Thymus (tissue), 11 donors: ENCODE measurements around the gene RASL10B. TPM values are rescaled to one million over a fixed set of nuclear protein-coding genes. Genes with fewer than 3 reads are reported as not detected.
"Not testable (repeated sequence)": the region's sequence is repeated elsewhere in the genome, so short reads cannot be mapped to it uniquely, and the experiment has no call there.

ENCODE experiments used
- DNase-seq, 9 donors: peaks; one replicate each; pipeline ENCODE4 v3.0.0-alpha.2; 2013; ENCODE audit warnings: low spot score in 9 of 9, low read depth in 6 of 9, missing footprints in 1 of 9
- H3K27ac ChIP-seq, 2 donors: one replicate each; pipeline ENCODE4 v1.5.1; 2013; ENCODE audit warnings: control low read depth in 1 of 2, low read depth in 1 of 2, low read length in 1 of 2, mild to moderate bottlenecking in 1 of 2, moderate library complexity in 1 of 2
- H3K27me3 ChIP-seq, 2 donors: one replicate each; pipeline ENCODE4 v1.5.1; 2013; ENCODE audit warnings: low read length in 1 of 2; ENCODE audit not compliant: control insufficient read depth in 2 of 2, insufficient read depth in 1 of 2
- H3K36me3 ChIP-seq, 2 donors: one replicate each; pipeline ENCODE4 v1.5.1; 2013; ENCODE audit warnings: low read length in 1 of 2, mild to moderate bottlenecking in 1 of 2, moderate library complexity in 1 of 2; ENCODE audit not compliant: control insufficient read depth in 2 of 2, insufficient read depth in 2 of 2
- H3K4me1 ChIP-seq, 2 donors: one replicate each; pipeline ENCODE4 v1.5.1; 2013; ENCODE audit warnings: low read length in 2 of 2; ENCODE audit not compliant: control insufficient read depth in 2 of 2, insufficient read depth in 2 of 2
- H3K4me3 ChIP-seq, 2 donors: one replicate each; pipeline ENCODE4 v1.5.1; 2013; ENCODE audit warnings: low read length in 2 of 2, control low read depth in 1 of 2, mild to moderate bottlenecking in 1 of 2
- H3K9me3 ChIP-seq, 2 donors: one replicate each; pipeline ENCODE4 v1.5.1; 2013; ENCODE audit warnings: low read length in 1 of 2, mild to moderate bottlenecking in 1 of 2; ENCODE audit not compliant: control insufficient read depth in 2 of 2, insufficient read depth in 1 of 2
- whole genome bisulfite sequencing: extraction: QIAGEN DNeasy Blood & Tissue Kit; methylation state at CpG from one replicate; pipeline ENCODE4 v1.1.7; 2013; 5-methylcytosine and 5-hydroxymethylcytosine counted together
- polyA plus RNA-seq: library from polyadenylated mRNA; stranded (reverse); fragments of 200-250 nt; gene quantifications from one replicate; pipeline ENCODE4 v1.2.3, GENCODE V29; 2013
- total RNA-seq: library from RNA; stranded (reverse); fragments of 120-200 nt; gene quantifications from one replicate; pipeline ENCODE4 v1.2.4, GENCODE V29; 2013
- donor health status: healthy.

The RASL10B gene
- total and polyA plus RNA-seq, 2 donors: 0.76 to 0.80 TPM

- Histone ChIP-seq H3K36me3 (no peaks in the 10 kb centered on the region), H3K4me3 (no peak overlapping the region), H3K27ac (no peak overlapping the region), H3K4me1 (peaks cover 4 to 8% of the 10 kb centered on the region in 2 donors), H3K27me3 (peaks cover 9 to 44% of the 10 kb centered on the region in 2 donors), H3K9me3 (no peaks in the 10 kb centered on the region)
- 11% methylated on average over 35 of the region's 35 CpGs for WGBS
- peak in 1 of 9 donors; percentile 46 for DNase-seq
Measured at GRCh38 chr17:35749560-35750412, 18.3 kb downstream of the RASL10B start.

- Histone ChIP-seq H3K4me1 (peaks cover 4 to 8% of the 10 kb centered on the region in 2 donors), H3K27me3 (peaks cover 9 to 42% of the 10 kb centered on the region in 2 donors), H3K27ac (no peak overlapping the region)
Measured at GRCh38 chr17:35750526-35751395, 19.3 kb downstream of the RASL10B start.

GRCh38 chr17:35751541-35751940 is 20.1 kb downstream of the RASL10B start:
- DNase-seq, H3K36me3 ChIP-seq, H3K4me1 ChIP-seq, H3K9me3 ChIP-seq, H3K27ac ChIP-seq, H3K4me3 ChIP-seq: not testable (repeated sequence)
- H3K27me3 ChIP-seq: peaks cover 9 to 42% of the 10 kb centered on the region in 2 donors
- WGBS: 96% methylated on average over 4 of the region's 4 CpGs

More at GRCh38 chr17:35750526-35751395, 19.3 kb downstream of the RASL10B start:
- DNase-seq: no peak
- H3K9me3 ChIP-seq: no peaks in the 10 kb centered on the region
- WGBS: 94% methylated on average over 10 of the region's 10 CpGs
- no peak overlapping the region for H3K4me3 ChIP-seq
- no peaks in the 10 kb centered on the region for H3K36me3 ChIP-seq

DNA sequence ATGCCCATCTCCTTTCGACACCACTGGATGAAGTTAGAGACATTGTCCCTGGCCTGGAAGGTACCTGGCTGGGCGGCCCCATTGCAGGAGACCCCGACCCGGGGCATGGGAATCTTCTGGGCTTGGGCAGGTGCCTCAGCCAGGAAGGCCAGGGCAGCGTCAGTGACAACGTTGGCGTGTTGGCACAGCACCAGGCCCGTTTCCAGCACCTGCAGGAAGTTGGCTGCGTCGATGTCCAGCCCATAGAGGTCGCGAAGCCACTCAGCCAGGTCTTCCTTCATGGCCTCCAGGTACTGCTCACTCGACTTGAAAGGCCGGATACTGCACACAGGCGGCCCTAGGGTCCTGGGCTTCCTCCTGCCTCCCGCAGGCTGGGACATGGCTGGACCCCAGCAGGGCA is 21.0 kb downstream of the RASL10B start:
- Histone ChIP-seq H3K27me3 (peaks cover 9 to 42% of the 10 kb centered on the region in 2 donors), H3K27ac (no peak overlapping the region), H3K4me1 (peaks cover 4 to 8% of the 10 kb centered on the region in 2 donors), H3K9me3 (no peaks in the 10 kb centered on the region), H3K4me3 (no peak overlapping the region), H3K36me3 (no peaks in the 10 kb centered on the region)
- no peak for DNase-seq
- 54% methylated on average over 16 of the region's 16 CpGs for WGBS

- Histone ChIP-seq H3K9me3 (no peaks in the 10 kb centered on the region), H3K27me3 (peaks cover 9 to 42% of the 10 kb centered on the region in 2 donors), H3K4me3 (no peak within 1 kb of the TSS), H3K4me1 (peaks cover 4 to 8% of the 10 kb centered on the region in 2 donors), H3K27ac (no peak within 1 kb of the TSS), H3K36me3 (no peaks in the 10 kb centered on the region)
- WGBS: 70% methylated on average over 9 of the region's 9 CpGs
- no peak for DNase-seq
Measured at GRCh38 chr17:35752945-35753764, 21.7 kb downstream of the RASL10B start, which contains the start of gene GAS2L2. Gene GAS2L2, minus strand, starts transcription at chr17:35753239. Its CDS starts 389 bp downstream, at chr17:35752850.

DNA sequence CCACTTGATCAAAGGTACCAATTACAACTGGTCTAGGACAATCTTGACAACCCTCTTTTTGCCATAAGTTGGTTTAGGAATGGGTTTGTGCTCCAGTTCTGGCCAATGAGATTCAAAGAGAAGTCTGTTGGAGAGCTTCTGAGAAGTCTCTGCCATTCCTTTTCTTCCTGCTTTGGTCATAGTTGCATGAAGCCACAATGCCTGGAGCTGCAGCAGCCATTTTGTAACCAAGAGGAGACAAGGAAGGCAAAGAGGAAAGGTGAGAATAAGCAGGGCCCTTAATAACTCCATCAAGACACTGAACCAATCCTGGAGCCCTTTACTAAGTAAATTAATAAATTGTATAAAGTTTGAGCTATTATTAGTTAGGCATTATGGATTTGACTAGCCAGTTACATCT is 25.8 kb downstream of the RASL10B start:
- H3K36me3 ChIP-seq: no peaks in the 10 kb centered on the region
- no peaks in the 10 kb centered on the region for H3K4me1 ChIP-seq
- peaks cover 0 to 9% of the 10 kb centered on the region in 2 donors for H3K27me3 ChIP-seq
- DNase-seq: no peak
- no peak overlapping the region for H3K27ac ChIP-seq
- no peak overlapping the region for H3K4me3 ChIP-seq
- no peaks in the 10 kb centered on the region for H3K9me3 ChIP-seq

GRCh38 chr17:35760587-35760986 is 29.1 kb downstream of the RASL10B start, which contains the start of gene C17orf50:
Gene C17orf50, plus strand, starts transcription at chr17:35760887. Its CDS starts 55 bp downstream, at chr17:35760942.
- Histone ChIP-seq H3K27ac (no peak within 1 kb of the TSS), H3K4me3 (no peak within 1 kb of the TSS), H3K9me3 (no peaks in the 10 kb centered on the region), H3K27me3 (peaks cover 0 to 2% of the 10 kb centered on the region in 2 donors), H3K4me1 (peaks cover 8 to 13% of the 10 kb centered on the region in 2 donors), H3K36me3 (no peaks in the 10 kb centered on the region)
- WGBS: 98% methylated on average over 1 of the region's 1 CpG
- no peak for DNase-seq

DNA sequence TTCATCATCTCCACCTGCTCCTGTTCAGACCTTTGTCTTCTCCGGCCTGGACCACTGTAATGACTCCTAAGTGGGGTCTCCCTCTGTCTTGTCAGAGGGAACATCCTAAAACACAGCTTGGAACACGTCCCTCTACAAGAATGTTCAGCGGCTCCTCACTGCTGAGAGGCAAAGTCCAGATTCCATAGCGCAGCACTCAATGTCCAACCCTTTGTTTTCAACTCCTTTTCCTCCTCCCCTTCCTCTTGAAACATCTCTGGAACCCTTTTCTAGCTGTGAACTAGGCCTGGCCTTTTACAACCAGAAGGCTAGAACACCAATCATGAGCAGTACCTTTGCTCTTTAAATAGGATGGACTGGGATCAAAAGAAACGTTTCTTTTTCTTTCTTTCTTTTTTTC is 30.2 kb downstream of the RASL10B start:
- H3K9me3 ChIP-seq: no peaks in the 10 kb centered on the region
- H3K27ac ChIP-seq: no peak overlapping the region
- no peaks in the 10 kb centered on the region for H3K36me3 ChIP-seq
- no peak for DNase-seq
- peaks cover 8 to 13% of the 10 kb centered on the region in 2 donors for H3K4me1 ChIP-seq
- no peak overlapping the region for H3K4me3 ChIP-seq
- WGBS: 96% methylated on average over 5 of the region's 5 CpGs
- peaks cover 0 to 2% of the 10 kb centered on the region in 2 donors for H3K27me3 ChIP-seq
